ENCODE data around the gene AHNAK.
"Not testable (repeated sequence)": the region's sequence is repeated elsewhere in the genome, so short reads cannot be mapped to it uniquely, and the experiment has no call there.

Gene AHNAK

DNA sequence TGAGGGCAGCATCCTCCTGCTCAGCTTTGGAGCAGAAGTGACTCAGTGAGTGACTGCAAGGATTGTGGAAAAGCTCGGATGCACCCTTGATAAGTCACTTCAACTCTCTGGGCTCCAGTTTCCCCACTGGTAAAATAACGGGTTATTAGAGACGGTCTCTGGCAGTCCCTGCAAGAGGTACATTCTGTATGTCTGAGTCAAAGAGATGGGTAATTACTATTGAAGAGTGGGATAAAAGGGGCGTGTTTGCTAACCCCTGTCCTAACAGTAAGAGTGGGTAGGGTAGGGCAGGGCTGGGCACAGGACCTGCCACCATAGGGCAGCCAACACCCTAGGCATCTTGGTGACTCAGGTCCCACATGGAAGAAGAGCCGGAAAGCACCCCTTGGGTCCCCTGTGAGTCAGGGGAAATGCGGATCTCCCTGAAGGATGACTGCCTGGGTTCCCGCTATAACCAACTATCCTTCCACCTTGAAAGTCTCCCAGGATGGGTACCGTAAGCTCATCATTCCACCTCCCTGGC, 7.3 kb upstream of the AHNAK start:
- H3K27ac ChIP-seq (ENCODE audit: low read depth, low read length, poor library complexity, severe bottlenecking), result no peak overlapping the region
- no peaks in the 10 kb centered on the region for H3K79me2 ChIP-seq (ENCODE audit: insufficient read depth, low read length)
- H3K27me3 ChIP-seq (ENCODE audit: insufficient read depth, low read length), result peaks cover 4% of the 10 kb centered on the region; the same call in 1 of the 2 replicates
- no peak overlapping the region for H2AFZ ChIP-seq (ENCODE audit: low read length)
- H3K9me3 ChIP-seq (ENCODE audit: low read length), result no peaks in the 10 kb centered on the region
- no peak overlapping the region for H3K4me2 ChIP-seq (ENCODE audit: low read length)
- no peak overlapping the region for H3K9ac ChIP-seq (ENCODE audit: low read length)
- no peaks in the 10 kb centered on the region for H3K9me2 ChIP-seq (ENCODE audit: low read depth, low read length)
- no peaks in the 10 kb centered on the region; the same call in 1 of the 2 replicates for H3F3A ChIP-seq (ENCODE audit: insufficient read depth, low read length)
- H3K4me1 ChIP-seq (ENCODE audit: insufficient read depth, low read length, severe bottlenecking), result peaks cover 55% of the 10 kb centered on the region
- H3K4me3 ChIP-seq (ENCODE audit: low read depth, low read length, poor library complexity, severe bottlenecking), result no peak overlapping the region
- H3K36me3 ChIP-seq (ENCODE audit: insufficient read depth, low read length), result peaks cover 40% of the 10 kb centered on the region
- TF ChIP-seq CTCF (IDR thresholded peaks at IDR 0.05; ENCODE audit: low read length) (no peak), EZH2 (IDR thresholded peaks at IDR 0.05; ENCODE audit: borderline replicate concordance, low read length) (no peak)
- no peaks in the 10 kb centered on the region for H4K20me1 ChIP-seq (ENCODE audit: insufficient read depth, low read length)

DNA sequence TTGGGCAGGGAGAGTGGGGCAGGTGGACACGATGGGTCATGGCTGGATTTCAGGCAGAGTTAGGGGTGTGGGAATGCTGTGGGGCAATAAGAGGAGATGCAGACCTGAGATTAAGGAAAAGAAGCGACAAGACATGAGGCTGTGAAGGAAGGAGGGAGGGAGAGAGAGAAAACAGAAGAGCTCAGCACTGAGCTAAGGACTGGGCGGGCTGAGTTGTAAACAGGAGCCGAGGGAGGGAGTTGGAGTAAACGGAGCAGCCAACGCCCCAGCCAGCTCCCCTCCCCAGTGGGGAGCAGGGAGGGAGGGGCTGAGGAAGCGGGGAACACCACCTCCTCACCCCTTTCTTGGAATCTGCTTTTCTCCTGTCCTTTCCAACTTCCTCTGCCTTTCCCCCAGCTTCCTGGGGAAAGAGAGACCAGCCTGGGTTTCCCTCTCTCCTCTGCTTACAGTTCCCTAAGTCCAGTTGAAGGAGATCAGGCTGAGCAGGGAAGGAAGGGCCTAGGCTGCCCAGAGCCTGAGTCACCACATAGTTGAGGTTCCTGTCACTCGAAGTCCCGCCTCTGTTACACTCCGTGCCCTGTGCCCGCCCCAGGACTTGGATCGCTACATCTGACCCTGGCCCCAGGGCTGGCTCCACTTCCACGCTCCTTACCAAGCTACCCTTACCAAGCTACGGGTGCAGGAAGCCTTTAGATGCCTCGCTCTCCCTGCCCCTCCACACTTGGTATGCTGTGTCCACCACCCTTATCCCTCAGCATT, 6.7 kb upstream of the AHNAK start:
- no peak overlapping the region for H3K4me3 ChIP-seq (ENCODE audit: low read depth, low read length, poor library complexity, severe bottlenecking)
- peaks cover 55% of the 10 kb centered on the region for H3K4me1 ChIP-seq (ENCODE audit: insufficient read depth, low read length, severe bottlenecking)

GRCh38 chr11:62552485-62553079, 6.0 kb upstream of the AHNAK start:
- H3K79me2 ChIP-seq (ENCODE audit: insufficient read depth, low read length), result no peaks in the 10 kb centered on the region
- no peak overlapping the region for H3K4me2 ChIP-seq (ENCODE audit: low read length)
- TF ChIP-seq CTCF (IDR thresholded peaks at IDR 0.05; ENCODE audit: low read length) (no peak), EZH2 (IDR thresholded peaks at IDR 0.05; ENCODE audit: borderline replicate concordance, low read length) (no peak)
- no peak overlapping the region for H2AFZ ChIP-seq (ENCODE audit: low read length)
- no peaks in the 10 kb centered on the region for H3K9me2 ChIP-seq (ENCODE audit: low read depth, low read length)
- no peak overlapping the region for H3K4me3 ChIP-seq (ENCODE audit: low read depth, low read length, poor library complexity, severe bottlenecking)
- H3K27me3 ChIP-seq (ENCODE audit: insufficient read depth, low read length), result peaks cover 4% of the 10 kb centered on the region; the same call in 1 of the 2 replicates
- peaks cover 51% of the 10 kb centered on the region for H3K4me1 ChIP-seq (ENCODE audit: insufficient read depth, low read length, severe bottlenecking)
- H4K20me1 ChIP-seq (ENCODE audit: insufficient read depth, low read length), result no peaks in the 10 kb centered on the region
- peaks cover 27% of the 10 kb centered on the region for H3K36me3 ChIP-seq (ENCODE audit: insufficient read depth, low read length)
- no peaks in the 10 kb centered on the region; the same call in 1 of the 2 replicates for H3F3A ChIP-seq (ENCODE audit: insufficient read depth, low read length)
- no peak overlapping the region for H3K27ac ChIP-seq (ENCODE audit: low read depth, low read length, poor library complexity, severe bottlenecking)
- no peaks in the 10 kb centered on the region for H3K9me3 ChIP-seq (ENCODE audit: low read length)
- H3K9ac ChIP-seq (ENCODE audit: low read length), result no peak overlapping the region

More for the DNA sequence above, 6.7 kb upstream of the AHNAK start:
- no peak overlapping the region for H3K27ac ChIP-seq (ENCODE audit: low read depth, low read length, poor library complexity, severe bottlenecking)
- no peaks in the 10 kb centered on the region for H3K9me2 ChIP-seq (ENCODE audit: low read depth, low read length)
- no peak overlapping the region for H2AFZ ChIP-seq (ENCODE audit: low read length)
- peaks cover 33% of the 10 kb centered on the region for H3K36me3 ChIP-seq (ENCODE audit: insufficient read depth, low read length)
- no peak overlapping the region for H3K4me2 ChIP-seq (ENCODE audit: low read length)
- H4K20me1 ChIP-seq (ENCODE audit: insufficient read depth, low read length), result no peaks in the 10 kb centered on the region
- H3F3A ChIP-seq (ENCODE audit: insufficient read depth, low read length), result no peaks in the 10 kb centered on the region; the same call in 1 of the 2 replicates
- H3K9me3 ChIP-seq (ENCODE audit: low read length), result no peaks in the 10 kb centered on the region
- no peak for TF ChIP-seq CTCF (IDR thresholded peaks at IDR 0.05; ENCODE audit: low read length)
- no peaks in the 10 kb centered on the region for H3K79me2 ChIP-seq (ENCODE audit: insufficient read depth, low read length)
- no peak overlapping the region for H3K9ac ChIP-seq (ENCODE audit: low read length)
- peaks cover 4% of the 10 kb centered on the region; the same call in 1 of the 2 replicates for H3K27me3 ChIP-seq (ENCODE audit: insufficient read depth, low read length)

DNA sequence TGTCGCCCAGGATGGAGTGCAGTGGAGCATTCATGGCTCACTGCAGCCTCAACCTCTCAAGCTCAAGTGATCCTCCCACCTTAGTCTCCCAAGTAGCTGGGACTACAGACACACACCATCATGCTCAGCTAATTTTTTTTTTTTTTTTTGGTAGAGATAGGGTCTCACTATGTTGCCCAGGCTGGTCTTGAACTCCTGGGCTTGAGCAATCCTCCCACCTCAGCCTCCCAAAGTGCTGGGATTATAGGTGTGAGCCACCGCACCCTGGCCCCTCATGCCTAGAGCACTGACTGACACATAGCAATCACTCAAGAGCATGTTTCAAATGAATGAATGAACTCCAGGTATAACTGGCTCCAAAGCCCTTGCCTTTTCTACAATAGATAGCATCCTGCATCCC, 3.9 kb upstream of the AHNAK start:
- H4K20me1 ChIP-seq (ENCODE audit: insufficient read depth, low read length); H3K4me2 ChIP-seq (ENCODE audit: low read length); H3K27ac ChIP-seq (ENCODE audit: low read depth, low read length, poor library complexity, severe bottlenecking); H3K4me3 ChIP-seq (ENCODE audit: low read depth, low read length, poor library complexity, severe bottlenecking); H3F3A ChIP-seq (ENCODE audit: insufficient read depth, low read length); H3K79me2 ChIP-seq (ENCODE audit: insufficient read depth, low read length); H3K9ac ChIP-seq (ENCODE audit: low read length); H3K9me2 ChIP-seq (ENCODE audit: low read depth, low read length); H3K27me3 ChIP-seq (ENCODE audit: insufficient read depth, low read length); H2AFZ ChIP-seq (ENCODE audit: low read length); H3K9me3 ChIP-seq (ENCODE audit: low read length): not testable (repeated sequence)
- peaks cover 12% of the 10 kb centered on the region for H3K36me3 ChIP-seq (ENCODE audit: insufficient read depth, low read length)
- H3K4me1 ChIP-seq (ENCODE audit: insufficient read depth, low read length, severe bottlenecking), result peaks cover 30% of the 10 kb centered on the region
